GM19455 (cell line): ENCODE measurements around the gene MYLK2.
"Not testable (repeated sequence)": the region's sequence is repeated elsewhere in the genome, so short reads cannot be mapped to it uniquely, and the experiment has no call there.

Experiments
- ATAC-seq: cut with Tn5 transposase; IDR thresholded peaks from one replicate; pipeline ENCODE4 v1.9.1; 2021; ENCODE audit not compliant: unreplicated experiment

The MYLK2 gene

DNA sequence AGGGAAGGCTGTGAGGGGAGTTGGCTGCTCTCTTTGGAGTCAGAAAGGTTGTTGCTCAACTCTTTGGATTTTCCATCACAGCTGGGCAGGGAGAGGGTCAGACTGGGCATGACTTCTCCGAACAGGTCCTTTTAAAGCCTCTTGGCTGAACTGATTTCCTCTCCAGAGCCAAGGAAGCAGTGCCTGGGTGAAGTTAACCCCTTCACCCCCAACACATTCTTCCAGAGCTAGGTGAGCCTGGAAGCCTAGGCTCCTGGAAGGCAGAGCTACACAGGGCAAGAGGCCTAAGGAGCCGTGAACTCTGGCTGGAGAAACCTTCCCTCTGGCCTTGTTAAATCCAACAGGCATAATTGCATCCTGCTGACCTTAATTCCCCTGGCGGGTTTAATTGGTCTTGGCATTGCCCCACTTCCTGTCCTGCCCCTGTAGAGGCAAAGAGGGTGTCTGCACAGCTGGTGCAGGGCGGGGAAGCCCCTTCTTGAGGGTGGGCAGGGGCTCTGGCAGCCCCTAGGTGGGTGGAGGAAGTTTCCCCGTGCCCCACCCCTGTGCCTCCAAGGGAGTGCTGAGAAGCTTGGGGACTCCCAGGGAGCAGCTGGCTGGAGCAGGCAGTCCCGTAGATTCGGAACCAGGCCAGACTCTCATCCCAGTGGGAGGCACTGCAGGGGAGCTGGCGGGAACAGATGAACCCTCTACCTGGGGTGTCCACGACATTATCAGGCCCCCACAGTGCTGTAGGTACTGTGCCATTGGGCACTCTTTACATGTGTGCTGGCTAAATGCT is 3.6 kb upstream of the MYLK2 start:
- ATAC-seq: no peak

DNA sequence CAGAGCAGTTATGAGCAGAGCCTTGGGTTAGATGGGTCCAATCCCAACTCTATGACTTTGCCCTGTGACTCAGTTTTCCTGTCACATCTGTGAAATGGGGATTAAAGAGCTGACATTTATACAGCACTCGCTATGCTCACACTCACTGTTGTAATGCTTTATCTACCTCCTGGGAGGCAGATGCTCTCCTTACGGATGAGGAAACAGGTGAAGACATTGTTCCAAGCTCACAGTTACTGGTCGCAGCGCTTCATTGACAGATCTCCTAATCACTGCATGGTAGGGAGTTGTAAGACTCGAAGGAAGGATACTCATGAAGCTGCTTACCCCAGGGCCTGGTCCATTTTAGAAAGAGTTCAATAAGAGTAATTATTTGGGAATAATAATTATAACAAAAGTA is 2.9 kb upstream of the MYLK2 start:
- ATAC-seq: no peak

DNA sequence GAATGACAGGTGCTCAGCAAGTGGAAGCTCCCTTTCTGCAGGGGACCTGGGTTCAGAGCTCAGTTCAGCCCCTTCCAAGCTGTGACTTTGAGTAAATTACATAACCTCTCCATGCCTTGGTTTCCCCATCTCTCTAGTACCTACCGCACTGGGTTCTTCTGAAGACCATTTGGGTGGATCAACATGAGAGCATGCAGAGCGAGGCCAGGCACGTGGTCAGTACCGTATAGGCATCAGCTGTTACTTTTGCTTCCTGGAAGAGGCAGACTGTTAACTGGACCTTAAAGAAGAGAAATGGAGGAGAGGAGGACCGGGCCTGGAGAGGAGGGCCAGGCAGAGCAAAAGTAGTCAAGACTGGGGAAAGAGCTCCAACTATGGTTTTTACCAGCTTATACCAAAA is 1.7 kb upstream of the MYLK2 start:
- no peak for ATAC-seq

DNA sequence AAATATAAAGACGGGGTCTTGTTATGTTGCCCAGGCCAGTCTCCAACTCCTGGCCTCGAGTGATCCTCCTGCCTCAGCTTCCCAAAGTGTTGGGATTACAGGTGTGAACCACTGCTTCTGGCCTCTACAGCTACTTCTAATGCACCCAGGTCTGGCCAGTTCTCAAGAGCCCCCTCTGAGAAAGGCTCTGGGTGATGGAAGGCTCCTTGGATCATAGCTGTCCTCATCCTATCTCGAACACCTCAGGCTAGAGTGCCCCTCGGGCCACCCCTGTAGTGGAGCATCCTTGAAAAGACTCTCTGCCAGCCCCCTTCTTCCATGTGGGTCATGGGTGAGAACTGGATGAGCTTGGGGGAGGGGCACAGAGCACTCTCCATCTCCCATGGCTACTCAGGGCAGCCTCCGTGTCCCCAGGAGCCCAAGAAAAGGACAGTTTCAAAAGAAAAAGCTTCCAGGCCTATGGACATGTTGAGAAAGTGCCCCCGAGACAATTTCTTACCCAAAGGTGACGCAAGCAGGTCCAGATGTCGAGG is 714 bp upstream of the MYLK2 start:
- no peak for ATAC-seq

DNA sequence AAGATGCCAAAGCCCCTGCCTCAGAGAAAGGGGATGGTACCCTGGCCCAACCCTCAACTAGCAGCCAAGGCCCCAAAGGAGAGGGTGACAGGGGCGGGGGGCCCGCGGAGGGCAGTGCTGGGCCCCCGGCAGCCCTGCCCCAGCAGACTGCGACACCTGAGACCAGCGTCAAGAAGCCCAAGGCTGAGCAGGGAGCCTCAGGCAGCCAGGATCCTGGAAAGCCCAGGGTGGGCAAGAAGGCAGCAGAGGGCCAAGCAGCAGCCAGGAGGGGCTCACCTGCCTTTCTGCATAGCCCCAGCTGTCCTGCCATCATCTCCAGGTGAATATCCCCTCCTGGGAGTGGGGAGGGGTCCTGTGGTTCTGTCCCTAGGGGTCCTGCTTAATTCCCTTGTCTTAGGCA is 1.1 kb downstream of the MYLK2 start:
- no peak for ATAC-seq

DNA sequence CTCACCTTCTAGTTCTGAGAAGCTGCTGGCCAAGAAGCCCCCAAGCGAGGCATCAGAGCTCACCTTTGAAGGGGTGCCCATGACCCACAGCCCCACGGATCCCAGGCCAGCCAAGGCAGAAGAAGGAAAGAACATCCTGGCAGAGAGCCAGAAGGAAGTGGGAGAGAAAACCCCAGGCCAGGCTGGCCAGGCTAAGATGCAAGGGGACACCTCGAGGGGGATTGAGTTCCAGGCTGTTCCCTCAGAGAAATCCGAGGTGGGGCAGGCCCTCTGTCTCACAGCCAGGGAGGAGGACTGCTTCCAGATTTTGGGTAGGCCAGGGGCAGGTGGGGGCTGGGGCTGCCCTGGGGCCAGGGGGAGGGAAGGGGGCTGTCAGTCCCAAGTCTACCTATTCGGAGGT is 2.3 kb downstream of the MYLK2 start:
- ATAC-seq: no peak

DNA sequence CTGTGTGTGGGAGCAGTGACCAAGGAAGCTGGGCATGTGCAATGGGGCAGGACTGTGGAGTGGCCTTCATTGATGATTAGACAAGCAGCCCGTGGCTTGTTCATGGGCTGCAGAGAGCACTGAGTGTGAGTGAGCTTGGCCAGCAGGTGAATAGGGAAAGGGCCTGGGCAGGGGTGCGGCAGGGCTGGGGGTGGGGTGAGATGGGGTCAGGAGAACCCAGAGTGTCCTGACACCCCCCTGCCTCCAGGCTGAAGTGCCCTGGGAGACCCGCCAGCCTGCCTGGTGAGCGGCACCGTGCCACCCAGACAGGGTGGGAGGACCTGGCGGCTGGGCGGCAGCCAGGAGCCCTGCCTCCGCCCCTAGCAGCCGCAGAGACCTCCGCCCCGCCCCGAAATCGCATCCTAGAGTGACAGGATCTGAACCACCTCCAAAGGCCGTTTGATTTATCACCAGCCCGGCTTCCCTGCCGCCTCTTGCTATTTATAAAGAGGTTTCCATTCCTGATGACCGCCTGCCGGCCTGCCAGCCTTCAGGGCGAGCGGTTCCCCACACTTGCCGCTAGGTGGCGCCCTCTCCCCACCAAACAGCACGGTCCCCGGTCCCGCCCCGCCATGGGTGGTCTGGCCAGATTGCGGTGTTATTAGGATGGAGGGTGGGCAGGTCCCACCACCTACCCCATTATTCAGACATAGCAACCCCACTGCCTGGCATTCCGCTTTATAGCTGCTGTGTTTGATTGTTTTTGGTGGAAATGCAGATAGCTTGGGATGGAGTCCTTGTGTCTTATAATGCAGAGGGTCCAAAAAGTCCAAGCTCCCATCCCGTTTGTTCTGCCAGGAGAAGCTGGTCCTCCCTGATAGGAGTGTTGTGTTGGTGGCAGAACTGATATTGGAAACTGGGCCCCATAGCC is 3.5 kb downstream of the MYLK2 start:
- ATAC-seq: no peak

DNA sequence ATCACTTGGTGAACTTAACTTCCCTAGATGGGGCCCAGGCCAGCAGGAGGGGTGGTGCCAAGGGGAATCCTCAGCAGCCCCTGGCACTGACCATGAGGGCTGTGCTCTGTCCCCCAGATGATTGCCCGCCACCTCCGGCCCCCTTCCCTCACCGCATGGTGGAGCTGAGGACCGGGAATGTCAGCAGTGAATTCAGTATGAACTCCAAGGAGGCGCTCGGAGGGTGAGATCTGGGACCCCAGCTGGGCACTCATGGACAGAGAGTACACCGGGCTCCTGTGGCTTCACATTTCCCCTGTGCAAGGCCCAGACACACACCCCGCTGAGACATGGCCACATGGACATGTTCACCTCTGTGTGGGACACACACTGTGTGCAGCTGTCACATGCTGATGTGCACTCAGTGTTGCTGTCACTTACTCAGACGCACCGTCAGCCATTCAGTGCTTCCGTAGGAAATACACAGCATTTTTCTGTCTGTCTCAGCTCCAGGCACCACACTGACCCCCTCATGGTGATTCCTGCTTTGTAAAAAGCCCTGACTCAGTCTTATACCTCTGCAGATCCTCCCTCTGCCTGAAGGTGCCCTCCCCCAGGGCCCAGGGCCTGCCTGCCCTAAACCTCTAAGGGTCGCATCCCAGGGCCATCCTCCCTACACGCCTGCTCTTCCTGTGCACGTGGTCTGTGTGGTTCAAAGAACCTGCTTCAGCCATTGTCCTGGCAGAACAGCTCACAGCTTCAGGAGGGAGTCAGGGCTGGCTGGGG is 4.4 kb downstream of the MYLK2 start:
- no peak for ATAC-seq

DNA sequence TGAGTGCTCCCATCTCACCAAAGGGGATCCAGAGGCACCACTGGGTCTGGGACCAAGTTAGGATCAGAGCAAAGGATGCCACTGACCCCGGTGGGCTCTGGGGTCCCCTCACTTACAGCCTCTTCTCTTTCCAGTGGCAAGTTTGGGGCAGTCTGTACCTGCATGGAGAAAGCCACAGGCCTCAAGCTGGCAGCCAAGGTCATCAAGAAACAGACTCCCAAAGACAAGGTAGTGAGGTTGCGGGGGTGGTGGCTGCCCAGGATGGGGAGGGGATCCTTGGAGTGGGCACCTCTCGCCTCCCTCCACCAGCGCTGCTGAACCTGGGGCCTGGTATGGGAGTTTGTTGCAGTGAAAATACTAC is 4.9 kb downstream of the MYLK2 start:
- ATAC-seq: no peak

DNA sequence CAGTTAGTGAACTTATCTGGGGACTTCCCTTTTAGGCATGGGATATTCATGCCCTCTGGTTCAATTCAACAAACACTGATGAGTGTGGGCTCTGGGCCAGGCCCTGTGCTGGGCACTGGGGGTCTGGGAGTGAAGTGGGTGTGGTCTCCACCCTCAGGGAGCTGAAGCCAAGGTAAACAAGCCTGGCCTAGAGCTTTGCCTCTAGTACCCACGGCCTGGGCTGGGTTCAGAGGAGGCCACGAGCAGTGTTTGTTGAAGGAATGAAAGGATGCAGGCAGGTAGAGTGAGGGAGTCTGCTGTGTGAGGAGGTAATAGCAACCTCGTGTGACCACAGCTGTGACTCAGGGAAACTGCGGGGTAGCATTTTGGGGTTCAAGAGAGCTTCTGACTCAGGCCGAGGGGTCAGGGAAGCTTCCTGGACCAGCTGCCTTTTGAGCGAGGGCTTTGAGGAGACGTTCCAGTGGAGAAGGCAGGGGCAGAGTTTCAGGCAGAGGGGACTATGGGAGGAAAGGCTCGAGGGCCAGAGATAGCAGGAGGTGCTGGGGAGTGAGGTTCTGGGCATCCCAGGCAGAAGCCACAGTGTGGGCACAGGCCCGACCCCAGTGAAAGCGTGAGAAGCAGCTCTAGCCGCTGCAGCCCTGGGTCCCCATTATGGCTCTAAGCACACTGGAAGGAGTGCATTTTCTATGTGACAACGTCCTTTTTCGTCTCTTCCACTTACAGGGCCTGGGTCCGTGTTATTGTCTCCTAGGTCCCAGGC is 5.6 kb downstream of the MYLK2 start:
- ATAC-seq: no peak

DNA sequence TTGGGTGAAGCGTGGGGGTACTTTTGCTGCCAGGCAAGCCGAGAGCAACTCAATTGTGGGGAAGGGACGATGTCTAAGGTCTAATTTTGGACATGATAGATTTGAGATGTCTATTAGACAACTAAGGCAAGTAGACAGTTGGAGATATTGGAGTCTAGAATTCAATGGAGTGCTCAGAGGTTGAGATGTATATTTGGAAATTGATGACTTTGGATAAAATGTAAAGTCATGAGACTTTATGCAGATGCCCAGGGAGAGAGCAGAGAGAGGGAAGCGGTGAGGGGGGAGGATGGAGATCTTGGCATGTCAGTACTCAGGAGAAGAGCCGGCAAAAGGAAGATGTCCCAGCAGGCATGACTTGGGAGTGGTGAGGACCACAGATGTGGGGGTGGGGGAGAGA is 6.9 kb downstream of the MYLK2 start:
- ATAC-seq: no peak

DNA sequence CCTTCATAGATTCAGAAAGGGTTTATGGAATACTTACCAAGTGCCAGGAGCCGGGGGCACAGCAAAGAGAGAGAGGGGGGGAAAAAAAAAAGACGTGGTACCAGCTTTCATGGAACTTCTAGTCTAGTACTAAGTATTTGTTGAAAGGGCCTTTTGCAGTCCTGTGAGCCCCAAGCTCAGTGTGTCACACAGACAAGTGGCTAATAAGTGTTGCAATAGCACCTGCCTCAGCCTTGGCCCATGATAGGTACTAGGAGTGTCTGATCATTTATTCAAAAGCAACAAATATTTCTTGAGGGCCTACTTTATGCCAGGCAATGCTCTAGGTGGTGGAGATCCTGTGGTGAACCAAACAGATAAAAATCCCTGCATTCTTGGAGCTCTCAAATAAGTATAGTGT is 7.9 kb downstream of the MYLK2 start:
- no peak for ATAC-seq

DNA sequence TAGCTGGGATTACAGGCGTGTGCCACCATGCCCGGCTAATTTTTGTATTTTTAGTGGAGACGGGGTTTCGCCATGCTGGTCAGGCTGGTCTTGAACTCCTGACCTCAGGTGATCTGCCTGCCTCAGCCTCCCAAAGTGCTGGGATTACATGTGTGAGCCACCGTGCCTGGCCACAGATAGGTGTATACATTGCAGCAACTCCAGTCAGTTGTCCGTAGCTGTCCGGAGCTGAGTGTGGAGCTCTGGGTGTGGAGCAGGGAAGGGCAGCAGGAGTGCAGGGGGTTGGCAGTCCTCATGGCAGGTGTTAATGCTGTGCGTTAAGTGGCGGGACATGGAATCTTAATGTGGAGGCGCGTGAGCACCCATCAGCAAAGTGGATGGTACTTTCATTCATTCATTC is 8.9 kb downstream of the MYLK2 start:
- ATAC-seq: not testable (repeated sequence)

DNA sequence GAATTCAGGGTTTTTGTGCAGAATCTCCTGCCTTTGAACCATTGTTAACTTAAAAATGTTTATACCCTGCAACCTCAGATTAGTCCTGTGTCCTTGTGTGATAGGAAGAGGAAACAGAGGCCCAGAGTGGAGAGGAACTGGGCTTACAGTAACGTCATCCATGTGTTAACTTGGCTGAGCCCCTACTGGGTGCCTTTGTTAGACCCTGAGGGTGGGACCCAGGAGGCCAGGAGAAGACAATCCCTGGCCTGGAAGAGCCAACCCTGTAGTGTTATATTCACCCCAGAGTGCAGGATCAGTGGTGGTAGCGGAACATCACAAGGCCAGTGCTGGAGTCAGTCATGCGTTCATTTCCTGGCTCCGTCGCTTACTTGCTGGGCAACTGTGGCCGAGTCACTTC is 10.6 kb downstream of the MYLK2 start:
- no peak for ATAC-seq

DNA sequence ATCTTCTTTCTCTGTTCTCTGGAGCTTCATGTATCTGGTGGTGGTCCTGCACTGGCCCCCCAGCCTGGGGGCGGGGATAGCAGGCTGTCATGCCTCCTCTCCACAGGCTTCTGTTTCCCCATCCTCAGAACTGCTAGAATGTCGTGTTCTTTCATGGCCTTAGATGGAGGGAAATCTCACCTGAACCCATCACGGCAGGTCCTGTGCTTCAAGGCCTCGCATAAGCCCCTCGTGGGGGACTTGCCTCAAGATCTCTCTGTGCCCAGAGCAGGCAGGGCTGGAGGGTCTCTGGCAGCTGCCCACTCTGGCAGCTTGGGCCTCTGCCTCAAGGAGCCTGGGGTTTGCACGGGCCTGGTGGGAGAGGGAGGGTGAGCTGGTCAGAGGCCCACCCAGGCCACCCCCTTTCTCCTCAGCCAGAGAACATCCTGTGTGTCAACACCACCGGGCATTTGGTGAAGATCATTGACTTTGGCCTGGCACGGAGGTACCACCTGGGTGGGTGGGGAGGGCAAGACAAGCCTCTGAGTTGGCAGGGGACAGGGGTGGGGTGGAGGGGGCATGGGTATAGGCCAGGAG is 11.3 kb downstream of the MYLK2 start:
- ATAC-seq: no peak

DNA sequence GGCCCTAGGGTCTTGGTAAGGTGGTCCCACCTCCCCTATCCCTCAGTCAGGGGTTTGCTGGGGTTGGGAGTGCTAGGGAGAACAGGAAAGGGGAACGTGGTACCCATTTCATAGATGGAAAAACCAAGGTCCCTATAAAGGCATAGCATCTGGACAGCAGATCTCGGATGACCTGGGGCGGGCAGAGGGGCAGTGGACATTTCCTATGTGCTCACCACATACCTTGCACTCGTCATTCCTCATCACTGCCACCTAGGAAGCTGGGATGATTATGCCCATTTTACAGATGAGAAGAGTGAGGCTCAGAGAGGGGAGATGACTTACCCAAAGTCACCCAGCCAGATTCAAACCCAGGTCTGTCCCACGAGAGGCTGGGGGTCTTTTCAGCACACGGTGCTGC is 12.1 kb downstream of the MYLK2 start:
- no peak for ATAC-seq

DNA sequence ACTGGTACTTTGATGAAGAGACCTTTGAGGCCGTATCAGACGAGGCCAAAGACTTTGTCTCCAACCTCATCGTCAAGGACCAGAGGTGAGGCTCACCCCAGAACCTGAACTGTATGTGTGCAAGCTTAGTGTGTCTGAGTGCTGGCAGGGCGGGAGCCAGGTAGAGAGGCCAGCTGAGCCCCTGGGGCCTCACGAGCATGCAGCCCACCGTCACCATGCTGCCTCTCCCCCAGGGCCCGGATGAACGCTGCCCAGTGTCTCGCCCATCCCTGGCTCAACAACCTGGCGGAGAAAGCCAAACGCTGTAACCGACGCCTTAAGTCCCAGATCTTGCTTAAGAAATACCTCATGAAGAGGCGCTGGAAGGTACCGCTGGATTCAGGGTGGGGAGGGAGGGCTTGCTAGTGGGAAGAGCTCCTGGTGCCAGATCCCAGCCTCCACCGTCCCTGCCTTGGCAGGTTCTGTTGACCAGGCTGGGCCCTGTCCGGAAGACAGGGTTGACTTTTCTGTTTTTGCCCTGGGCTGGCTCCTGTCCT is 12.7 kb downstream of the MYLK2 start:
- ATAC-seq: no peak

DNA sequence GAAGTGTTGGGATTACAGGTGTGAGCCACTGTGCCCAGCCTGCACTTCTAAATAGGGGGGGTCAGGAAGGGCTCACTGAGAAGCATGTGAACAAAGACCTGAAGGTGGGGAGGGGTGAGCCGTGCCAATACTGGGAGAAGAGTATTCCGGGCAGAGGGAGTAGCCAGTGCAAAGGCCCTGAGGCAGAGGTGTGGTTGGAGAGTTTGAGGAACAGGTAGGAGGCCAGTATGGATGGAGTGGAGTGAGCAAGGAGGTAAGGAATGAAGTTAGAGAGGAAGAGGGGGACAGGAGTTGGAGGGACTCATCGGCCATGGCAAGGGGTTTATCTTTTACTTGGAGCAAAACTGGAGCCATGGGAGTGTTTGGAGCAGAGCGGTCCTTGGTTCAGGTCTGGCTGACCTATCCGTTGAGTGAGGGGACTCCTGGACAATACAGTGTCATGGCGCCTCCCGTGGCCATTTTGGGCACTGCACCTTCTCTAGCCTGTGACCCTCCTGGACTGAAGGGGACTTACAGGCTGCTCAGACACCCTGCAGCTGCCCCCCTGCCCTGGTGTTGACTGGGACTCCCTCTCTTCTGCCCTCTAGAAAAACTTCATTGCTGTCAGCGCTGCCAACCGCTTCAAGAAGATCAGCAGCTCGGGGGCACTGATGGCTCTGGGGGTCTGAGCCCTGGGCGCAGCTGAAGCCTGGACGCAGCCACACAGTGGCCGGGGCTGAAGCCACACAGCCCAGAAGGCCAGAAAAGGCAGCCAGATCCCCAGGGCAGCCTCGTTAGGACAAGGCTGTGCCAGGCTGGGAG is 14.2 kb downstream of the MYLK2 start:
- no peak for ATAC-seq

DNA sequence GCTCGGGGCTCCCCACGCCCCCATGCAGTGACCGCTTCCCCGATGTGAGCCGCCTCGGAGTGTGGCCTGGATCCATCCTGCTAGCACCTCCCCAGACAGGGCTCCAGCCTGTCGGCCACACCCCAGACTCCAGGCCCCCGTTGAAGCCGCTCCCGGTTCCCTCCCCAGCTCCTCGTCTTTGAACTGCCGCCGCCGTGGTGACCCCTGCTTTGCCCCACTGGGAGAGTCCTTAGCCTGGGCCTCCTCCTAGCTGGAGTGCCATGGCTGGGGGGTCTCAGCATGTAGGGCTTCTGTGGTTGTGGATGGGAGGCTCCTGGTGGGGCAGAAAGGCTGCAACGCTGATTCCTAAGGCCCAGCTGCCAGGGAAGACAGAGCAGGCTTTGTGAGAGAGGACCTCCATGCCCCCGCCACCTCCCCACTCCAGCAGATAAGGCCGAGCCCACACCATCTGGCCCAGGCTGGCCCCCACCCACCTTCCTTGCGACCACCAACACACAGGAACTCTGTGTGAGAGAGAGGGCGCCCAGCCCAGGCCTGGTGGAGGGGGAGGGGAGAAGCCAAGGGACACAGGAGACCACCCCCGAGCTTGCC is 14.9 kb downstream of the MYLK2 start:
- no peak for ATAC-seq
